Measurements from ENCODE around the gene ANKRD63.

GRCh38 chr15:40295297-40295696 lies 12.4 kb upstream of the ANKRD63 start:
- no peak for TF ChIP-seq RAD21 (IDR thresholded peaks at IDR 0.05 in 1 of 2, conservative IDR thresholded peaks at IDR 0.05 in 1 of 2; ENCODE audit: low read depth in 2 of 2, low read length in 2 of 2)
- TF ChIP-seq HDAC2 (IDR thresholded peaks at IDR 0.05; ENCODE audit: borderline replicate concordance in 1 of 2, low read depth in 2 of 2, low read length in 2 of 2), result no peak
- TF ChIP-seq POLR2AphosphoS5 (IDR thresholded peaks at IDR 0.05; ENCODE audit: low read depth, low read length), result no peak
- TF ChIP-seq MAFK (IDR thresholded peaks at IDR 0.05; ENCODE audit: low read depth, low read length), result no peak

All from H1 (cell line).